Measurements from ENCODE around the gene MYRF. TPM values are rescaled to one million over a fixed set of nuclear protein-coding genes. Genes with fewer than 3 reads are reported as not detected.

The MYRF gene
- total and polyA plus RNA-seq, 2 donors (not counting 3 experiments of a cell fraction or from before 2014, with no cell fraction given), result 0.82 to 0.98 TPM

- dilution Hi-C loops (cut with MboI; ENCODE audit: extremely low pct_ligation_motif_present, low sequenced_read_pairs), result no loop called here
- CTCF ChIA-PET, result interaction anchor here (0.9 to 5.4 kb wide), 9 partner anchors 11 to 233 kb away, joined by 3 to 91 read pairs (median 4); no protein-coding TSS in a partner anchor
Measured at GRCh38 chr11:61749591-61750217, 2.7 kb upstream of the MYRF start.

GRCh38 chr11:61750631-61751273, 1.7 kb upstream of the MYRF start:
- H3K9me3 ChIP-seq (replicated peaks; ENCODE audit: control insufficient read depth, insufficient read depth, low read length), result no peaks in the 10 kb centered on the region
- DNase-seq (ENCODE audit: low read depth, low spot score) (no peak), FAIRE-seq (no peak)
- H3K36me3 ChIP-seq (ENCODE audit: control insufficient read depth in 2 of 2, extremely low read depth in 1 of 2, insufficient read depth in 2 of 2, low read length in 2 of 2), result no peaks in the 10 kb centered on the region
- no peaks in the 10 kb centered on the region for H4K20me1 ChIP-seq (replicated peaks; ENCODE audit: control insufficient read depth, extremely low read depth, insufficient read depth, low read length)
- H3K27me3 ChIP-seq (ENCODE audit: control insufficient read depth in 2 of 2, insufficient read depth in 2 of 2, low read length in 2 of 2), result no peaks in the 10 kb centered on the region
- intact Hi-C loops (cut with micrococcal nuclease) (no loop called here), dilution Hi-C loops (cut with MboI; ENCODE audit: extremely low pct_ligation_motif_present, low sequenced_read_pairs) (no loop called here)
- no peak overlapping the region for H3K9ac ChIP-seq (replicated peaks; ENCODE audit: extremely low read depth, insufficient read depth, low read length)
- CTCF ChIA-PET, result interaction anchor here (0.6 to 5.4 kb wide), 4 partner anchors 25 to 357 kb away, joined by 3 to 91 read pairs (median 16); no protein-coding TSS in a partner anchor
- H3K4me3 ChIP-seq (replicated peaks in 1 of 3; ENCODE audit: insufficient read depth in 1 of 3, low read depth in 1 of 3, low read length in 3 of 3), result no peak overlapping the region
- POLR2A ChIA-PET, result no interaction called here
- no peak overlapping the region for H2AFZ ChIP-seq (ENCODE audit: low read depth, low read length)
- no peaks in the 10 kb centered on the region for H3K79me2 ChIP-seq (ENCODE audit: control insufficient read depth, insufficient read depth, low read length)
- no peaks in the 10 kb centered on the region for H3K9me1 ChIP-seq (replicated peaks; ENCODE audit: control insufficient read depth, extremely low read depth, insufficient read depth, low read length)
- no peak overlapping the region for H3K4me2 ChIP-seq (ENCODE audit: insufficient read depth, low read length)
- BruUV-seq (replicated peaks), result no TSS peak
- peaks cover 4% of the 10 kb centered on the region for H3K4me1 ChIP-seq (ENCODE audit: control insufficient read depth, extremely low read depth, insufficient read depth, low read length)
- no peak overlapping the region for H3K27ac ChIP-seq (ENCODE audit: insufficient read depth, low read depth, low read length)
- TF ChIP-seq GATA2 (IDR thresholded peaks at IDR 0.05; ENCODE audit: insufficient read depth, insufficient read length, low read depth, low read length), result no peak
- TF ChIP-seq CTCF (IDR thresholded peaks at IDR 0.05; ENCODE audit: extremely low read depth in 1 of 2, insufficient read depth in 1 of 2, low read depth in 1 of 2, low read length in 2 of 2), result no peak
- no peak for TF ChIP-seq POLR2AphosphoS5 (IDR thresholded peaks at IDR 0.05; ENCODE audit: insufficient read depth, low read depth, low read length)
- no peak for TF ChIP-seq JUN (IDR thresholded peaks at IDR 0.05; ENCODE audit: borderline replicate concordance, insufficient read depth, insufficient read length, low read depth)
- no peak for TF ChIP-seq POLR2A (IDR thresholded peaks at IDR 0.05; ENCODE audit: low read depth, low read length)
- TF ChIP-seq MAX (IDR thresholded peaks at IDR 0.05; ENCODE audit: insufficient read depth, insufficient read length), result no peak
- TF ChIP-seq MYC (IDR thresholded peaks at IDR 0.05; ENCODE audit: low read depth, low read length), result no peak
- no peak for TF ChIP-seq EZH2 (IDR thresholded peaks at IDR 0.05; ENCODE audit: borderline replicate concordance, low read depth, low read length, severe bottlenecking)
- TF ChIP-seq FOS (IDR thresholded peaks at IDR 0.05; ENCODE audit: borderline replicate concordance, insufficient read depth, low read length), result no peak

More at GRCh38 chr11:61749591-61750217, 2.7 kb upstream of the MYRF start:
- Histone ChIP-seq H3K9me3 (replicated peaks; ENCODE audit: control insufficient read depth, insufficient read depth, low read length) (no peaks in the 10 kb centered on the region), H3K4me1 (ENCODE audit: control insufficient read depth, extremely low read depth, insufficient read depth, low read length) (peaks cover 4% of the 10 kb centered on the region), H3K4me3 (replicated peaks in 1 of 3; ENCODE audit: insufficient read depth in 1 of 3, low read depth in 1 of 3, low read length in 3 of 3) (no peak overlapping the region), H3K27me3 (ENCODE audit: control insufficient read depth in 2 of 2, insufficient read depth in 2 of 2, low read length in 2 of 2) (no peaks in the 10 kb centered on the region), H3K27ac (ENCODE audit: insufficient read depth, low read depth, low read length) (no peak overlapping the region), H4K20me1 (replicated peaks; ENCODE audit: control insufficient read depth, extremely low read depth, insufficient read depth, low read length) (no peaks in the 10 kb centered on the region), H3K9me1 (replicated peaks; ENCODE audit: control insufficient read depth, extremely low read depth, insufficient read depth, low read length) (no peaks in the 10 kb centered on the region), H3K9ac (replicated peaks; ENCODE audit: extremely low read depth, insufficient read depth, low read length) (no peak overlapping the region), H3K4me2 (ENCODE audit: insufficient read depth, low read length) (no peak overlapping the region), H3K79me2 (ENCODE audit: control insufficient read depth, insufficient read depth, low read length) (no peaks in the 10 kb centered on the region), H3K36me3 (ENCODE audit: control insufficient read depth in 2 of 2, extremely low read depth in 1 of 2, insufficient read depth in 2 of 2, low read length in 2 of 2) (no peaks in the 10 kb centered on the region), H2AFZ (ENCODE audit: low read depth, low read length) (no peak overlapping the region)
- POLR2A ChIA-PET, result no interaction called here
- intact Hi-C loops (cut with micrococcal nuclease), result no loop called here
- BruUV-seq (replicated peaks), result no TSS peak
- FAIRE-seq (no peak), DNase-seq (ENCODE audit: low read depth, low spot score) (no peak)
- TF ChIP-seq MAX (IDR thresholded peaks at IDR 0.05; ENCODE audit: insufficient read depth, insufficient read length), result no peak
- TF ChIP-seq GATA2 (IDR thresholded peaks at IDR 0.05; ENCODE audit: insufficient read depth, insufficient read length, low read depth, low read length), result no peak
